C4-2B (cell line): ENCODE data around the gene ZNF428.

Source experiments
- ZFX ChIP-seq: fragments of 450-650 bp; IDR thresholded peaks from 2 replicates; pipeline ENCODE4 v1.6.1; 2017
- TF ChIP-seq, protein P1 (sequence below): fragments of 450-650 bp; conservative IDR thresholded peaks from 2 replicates; pipeline ENCODE4 v1.5.1; 2017; ENCODE audit warnings: mild to moderate bottlenecking

DNA sequence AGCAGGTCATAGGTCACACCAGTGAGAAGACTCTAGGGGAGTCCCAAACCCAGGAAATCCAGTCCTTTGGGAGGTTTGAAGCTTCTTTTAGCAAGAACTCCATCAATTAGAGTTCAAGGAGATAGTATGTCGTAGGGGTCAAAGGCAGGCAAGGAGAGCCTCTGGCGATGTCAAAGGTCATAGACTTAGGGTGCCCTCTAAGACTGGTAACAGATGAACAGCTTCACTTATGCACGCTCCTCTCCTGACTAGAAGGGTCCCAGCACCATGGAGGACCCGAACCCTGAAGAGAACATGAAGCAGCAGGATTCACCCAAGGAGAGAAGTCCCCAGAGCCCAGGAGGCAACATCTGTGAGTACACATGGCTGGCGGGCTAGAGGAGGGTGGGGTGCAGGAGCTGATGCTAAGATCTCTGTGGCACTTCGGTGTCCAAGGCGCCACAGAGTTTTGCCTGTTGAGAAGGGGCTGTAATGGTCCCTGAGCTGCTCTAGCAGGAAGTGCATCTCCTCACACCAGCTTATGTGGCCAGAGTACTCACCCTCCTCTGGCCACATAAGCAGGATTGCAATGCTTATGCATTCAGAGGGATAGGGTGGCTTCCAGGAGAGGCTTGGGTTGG lies 22.5 kb downstream of the ZNF428 start:
- TF ChIP-seq, protein P1, sequence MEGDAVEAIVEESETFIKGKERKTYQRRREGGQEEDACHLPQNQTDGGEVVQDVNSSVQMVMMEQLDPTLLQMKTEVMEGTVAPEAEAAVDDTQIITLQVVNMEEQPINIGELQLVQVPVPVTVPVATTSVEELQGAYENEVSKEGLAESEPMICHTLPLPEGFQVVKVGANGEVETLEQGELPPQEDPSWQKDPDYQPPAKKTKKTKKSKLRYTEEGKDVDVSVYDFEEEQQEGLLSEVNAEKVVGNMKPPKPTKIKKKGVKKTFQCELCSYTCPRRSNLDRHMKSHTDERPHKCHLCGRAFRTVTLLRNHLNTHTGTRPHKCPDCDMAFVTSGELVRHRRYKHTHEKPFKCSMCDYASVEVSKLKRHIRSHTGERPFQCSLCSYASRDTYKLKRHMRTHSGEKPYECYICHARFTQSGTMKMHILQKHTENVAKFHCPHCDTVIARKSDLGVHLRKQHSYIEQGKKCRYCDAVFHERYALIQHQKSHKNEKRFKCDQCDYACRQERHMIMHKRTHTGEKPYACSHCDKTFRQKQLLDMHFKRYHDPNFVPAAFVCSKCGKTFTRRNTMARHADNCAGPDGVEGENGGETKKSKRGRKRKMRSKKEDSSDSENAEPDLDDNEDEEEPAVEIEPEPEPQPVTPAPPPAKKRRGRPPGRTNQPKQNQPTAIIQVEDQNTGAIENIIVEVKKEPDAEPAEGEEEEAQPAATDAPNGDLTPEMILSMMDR: no peak
- no peak for TF ChIP-seq ZFX
